ENCODE data around the gene CEP41.

The CEP41 gene

DNA sequence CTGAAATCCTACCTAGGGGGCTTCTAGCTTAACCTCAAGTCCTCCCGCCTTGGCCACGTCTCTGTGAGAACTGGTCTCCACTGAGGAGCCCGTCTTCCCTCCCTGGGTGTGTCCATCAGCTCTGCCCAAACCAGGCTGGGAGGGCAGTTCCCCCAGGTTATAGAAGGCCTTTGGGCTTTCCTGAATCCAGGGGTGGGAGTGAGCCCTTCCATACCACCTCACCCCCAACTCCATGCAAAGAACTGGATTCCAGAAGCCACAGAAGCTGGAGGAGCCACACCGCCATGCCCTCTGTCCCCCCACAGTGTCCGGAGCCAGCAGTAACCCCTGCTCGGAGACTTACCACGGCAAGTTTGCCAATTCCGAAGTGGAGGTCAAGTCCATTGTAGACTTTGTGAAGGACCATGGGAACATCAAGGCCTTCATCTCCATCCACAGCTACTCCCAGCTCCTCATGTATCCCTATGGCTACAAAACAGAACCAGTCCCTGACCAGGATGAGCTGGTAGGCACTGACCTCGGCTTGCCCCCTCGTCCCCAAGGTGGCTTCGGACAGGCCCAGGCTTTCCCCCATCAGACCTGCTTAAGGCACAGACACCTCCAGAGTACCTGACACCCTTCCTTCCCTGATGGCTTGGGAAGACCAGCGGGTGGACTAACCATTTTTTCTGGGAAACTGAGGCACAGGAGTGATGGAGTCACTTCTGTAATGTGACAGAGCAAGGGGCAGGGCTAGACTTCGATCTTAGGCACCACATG, 55.8 kb downstream of the CEP41 start:
- H3K36me3 ChIP-seq (ENCODE audit: control insufficient read depth, insufficient read depth, low read length) = no peaks in the 10 kb centered on the region
- TF ChIP-seq, protein P1, sequence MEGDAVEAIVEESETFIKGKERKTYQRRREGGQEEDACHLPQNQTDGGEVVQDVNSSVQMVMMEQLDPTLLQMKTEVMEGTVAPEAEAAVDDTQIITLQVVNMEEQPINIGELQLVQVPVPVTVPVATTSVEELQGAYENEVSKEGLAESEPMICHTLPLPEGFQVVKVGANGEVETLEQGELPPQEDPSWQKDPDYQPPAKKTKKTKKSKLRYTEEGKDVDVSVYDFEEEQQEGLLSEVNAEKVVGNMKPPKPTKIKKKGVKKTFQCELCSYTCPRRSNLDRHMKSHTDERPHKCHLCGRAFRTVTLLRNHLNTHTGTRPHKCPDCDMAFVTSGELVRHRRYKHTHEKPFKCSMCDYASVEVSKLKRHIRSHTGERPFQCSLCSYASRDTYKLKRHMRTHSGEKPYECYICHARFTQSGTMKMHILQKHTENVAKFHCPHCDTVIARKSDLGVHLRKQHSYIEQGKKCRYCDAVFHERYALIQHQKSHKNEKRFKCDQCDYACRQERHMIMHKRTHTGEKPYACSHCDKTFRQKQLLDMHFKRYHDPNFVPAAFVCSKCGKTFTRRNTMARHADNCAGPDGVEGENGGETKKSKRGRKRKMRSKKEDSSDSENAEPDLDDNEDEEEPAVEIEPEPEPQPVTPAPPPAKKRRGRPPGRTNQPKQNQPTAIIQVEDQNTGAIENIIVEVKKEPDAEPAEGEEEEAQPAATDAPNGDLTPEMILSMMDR (IDR thresholded peaks at IDR 0.05) = no peak
- no peaks in the 10 kb centered on the region for H3K79me2 ChIP-seq
- H3K9ac ChIP-seq = no peak overlapping the region
- H3K27me3 ChIP-seq (ENCODE audit: control insufficient read depth, insufficient read depth, low read length) = no peaks in the 10 kb centered on the region
- H3K9me3 ChIP-seq (ENCODE audit: control insufficient read depth, low read length) = no peaks in the 10 kb centered on the region
- no peak overlapping the region for H3K4me2 ChIP-seq (ENCODE audit: low read length)
- H2AFZ ChIP-seq = no peak overlapping the region
- no peak overlapping the region for H3K4me3 ChIP-seq (ENCODE audit: low read depth, low read length)
- H3K4me1 ChIP-seq = no peaks in the 10 kb centered on the region
- no peak overlapping the region for H3K27ac ChIP-seq

GRCh38 chr7:130384371-130384801, 56.4 kb downstream of the CEP41 start:
- TF ChIP-seq, protein P1 (IDR thresholded peaks at IDR 0.05) = no peak

GRCh38 chr7:130383187-130383980, 57.4 kb downstream of the CEP41 start:
- H3K4me1 ChIP-seq = no peaks in the 10 kb centered on the region
- H3K79me2 ChIP-seq = no peaks in the 10 kb centered on the region
- no peak overlapping the region for H3K27ac ChIP-seq
- H3K36me3 ChIP-seq (ENCODE audit: control insufficient read depth, insufficient read depth, low read length) = no peaks in the 10 kb centered on the region
- no peak overlapping the region for H3K4me2 ChIP-seq (ENCODE audit: low read length)
- TF ChIP-seq, protein P1 (IDR thresholded peaks at IDR 0.05) = no peak
- H3K27me3 ChIP-seq (ENCODE audit: control insufficient read depth, insufficient read depth, low read length) = no peaks in the 10 kb centered on the region
- no peak overlapping the region for H3K4me3 ChIP-seq (ENCODE audit: low read depth, low read length)
- H3K9ac ChIP-seq = no peak overlapping the region
- no peak overlapping the region for H2AFZ ChIP-seq
- H3K9me3 ChIP-seq (ENCODE audit: control insufficient read depth, low read length) = no peaks in the 10 kb centered on the region

More at GRCh38 chr7:130384371-130384801, 56.4 kb downstream of the CEP41 start:
- Histone ChIP-seq H3K4me1 (no peaks in the 10 kb centered on the region), H3K27me3 (ENCODE audit: control insufficient read depth, insufficient read depth, low read length) (no peaks in the 10 kb centered on the region), H3K36me3 (ENCODE audit: control insufficient read depth, insufficient read depth, low read length) (no peaks in the 10 kb centered on the region), H3K27ac (no peak overlapping the region), H3K4me2 (ENCODE audit: low read length) (no peak overlapping the region), H3K9ac (no peak overlapping the region), H2AFZ (no peak overlapping the region), H3K79me2 (no peaks in the 10 kb centered on the region), H3K9me3 (ENCODE audit: control insufficient read depth, low read length) (no peaks in the 10 kb centered on the region), H3K4me3 (ENCODE audit: low read depth, low read length) (no peak overlapping the region)

- Histone ChIP-seq H3K9me3 (ENCODE audit: control insufficient read depth, low read length) (no peaks in the 10 kb centered on the region), H2AFZ (no peak overlapping the region), H3K27ac (no peak overlapping the region), H3K36me3 (ENCODE audit: control insufficient read depth, insufficient read depth, low read length) (no peaks in the 10 kb centered on the region), H3K4me1 (no peaks in the 10 kb centered on the region), H3K27me3 (ENCODE audit: control insufficient read depth, insufficient read depth, low read length) (no peaks in the 10 kb centered on the region), H3K4me3 (ENCODE audit: low read depth, low read length) (no peak overlapping the region), H3K9ac (no peak overlapping the region), H3K4me2 (ENCODE audit: low read length) (no peak overlapping the region), H3K79me2 (no peaks in the 10 kb centered on the region)
- TF ChIP-seq, protein P1 (IDR thresholded peaks at IDR 0.05) = no peak
Measured at GRCh38 chr7:130381468-130382312, 59.1 kb downstream of the CEP41 start.
